OCI-LY7 (cell line): ENCODE measurements around the gene SH3BP1.

Experiments used
- EZH2phosphoT487 ChIP-seq: fragments of 200-600 bp; sonication (generic); IDR thresholded peaks from 2 replicates; pipeline ENCODE4 v1.6.1; 2018; ENCODE audit warnings: low read depth, borderline replicate concordance, mild to moderate bottlenecking, mixed run types, antibody characterized with exemption, low read length, moderate library complexity, mixed read lengths
- TF ChIP-seq, protein P1 (sequence below): fragments of 200-600 bp; sonication (generic); conservative IDR thresholded peaks from 2 replicates; pipeline ENCODE4 v1.5.1; 2014; ENCODE audit warnings: mild to moderate bottlenecking, antibody characterized with exemption, low read length, moderate library complexity, mixed read lengths

GRCh38 chr22:37632174-37633088 is 7.0 kb upstream of the SH3BP1 start:
- TF ChIP-seq, protein P1, sequence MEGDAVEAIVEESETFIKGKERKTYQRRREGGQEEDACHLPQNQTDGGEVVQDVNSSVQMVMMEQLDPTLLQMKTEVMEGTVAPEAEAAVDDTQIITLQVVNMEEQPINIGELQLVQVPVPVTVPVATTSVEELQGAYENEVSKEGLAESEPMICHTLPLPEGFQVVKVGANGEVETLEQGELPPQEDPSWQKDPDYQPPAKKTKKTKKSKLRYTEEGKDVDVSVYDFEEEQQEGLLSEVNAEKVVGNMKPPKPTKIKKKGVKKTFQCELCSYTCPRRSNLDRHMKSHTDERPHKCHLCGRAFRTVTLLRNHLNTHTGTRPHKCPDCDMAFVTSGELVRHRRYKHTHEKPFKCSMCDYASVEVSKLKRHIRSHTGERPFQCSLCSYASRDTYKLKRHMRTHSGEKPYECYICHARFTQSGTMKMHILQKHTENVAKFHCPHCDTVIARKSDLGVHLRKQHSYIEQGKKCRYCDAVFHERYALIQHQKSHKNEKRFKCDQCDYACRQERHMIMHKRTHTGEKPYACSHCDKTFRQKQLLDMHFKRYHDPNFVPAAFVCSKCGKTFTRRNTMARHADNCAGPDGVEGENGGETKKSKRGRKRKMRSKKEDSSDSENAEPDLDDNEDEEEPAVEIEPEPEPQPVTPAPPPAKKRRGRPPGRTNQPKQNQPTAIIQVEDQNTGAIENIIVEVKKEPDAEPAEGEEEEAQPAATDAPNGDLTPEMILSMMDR: no peak
- TF ChIP-seq EZH2phosphoT487: no peak
